ENCODE data around the gene TLL2.

The TLL2 gene

GRCh38 chr10:96344178-96344577 is 169.5 kb downstream of the TLL2 start:
- Mint-ChIP-seq H3K27ac (peak overlapping the region; percentile 4), H3K36me3 (peaks cover 6 to 10% of the 10 kb centered on the region in 2 donors), H3K9me3 (peaks cover 7 to 12% of the 10 kb centered on the region in 2 donors), H3K4me1 (peaks cover 8 to 21% of the 10 kb centered on the region in 2 donors), H3K4me3 (no peak overlapping the region), H3K27me3 (no peaks in the 10 kb centered on the region)
- ATAC-seq (replicated peaks): peak; percentile 41 to 55
- no peak for DNase-seq

DNA sequence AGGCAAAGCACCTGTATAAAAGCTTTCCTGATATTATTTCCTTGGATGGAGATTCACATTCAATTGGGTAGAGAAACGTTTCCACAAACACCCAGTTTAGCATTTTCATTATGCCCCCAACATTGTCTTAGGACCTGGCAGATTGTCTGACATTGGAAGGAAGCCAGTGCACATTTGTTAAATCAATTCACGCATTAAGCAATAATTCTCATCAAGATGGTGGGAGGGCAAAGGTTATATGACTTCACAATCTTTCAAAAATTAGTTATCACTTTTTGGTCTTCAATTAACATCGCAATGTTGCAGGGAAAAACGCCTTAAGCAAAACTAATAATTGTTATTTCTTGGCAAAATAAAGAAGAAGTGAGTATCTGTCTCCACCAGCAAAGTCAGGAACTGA is 171.3 kb downstream of the TLL2 start:
- Mint-ChIP-seq H3K27ac (no peak overlapping the region), H3K27me3 (no peaks in the 10 kb centered on the region), H3K4me1 (peaks cover 8 to 21% of the 10 kb centered on the region in 2 donors), H3K36me3 (peaks cover 6 to 9% of the 10 kb centered on the region in 2 donors), H3K4me3 (no peak overlapping the region), H3K9me3 (peaks cover 7 to 10% of the 10 kb centered on the region in 2 donors)
- DNase-seq (no peak), ATAC-seq (replicated peaks) (no peak)

DNA sequence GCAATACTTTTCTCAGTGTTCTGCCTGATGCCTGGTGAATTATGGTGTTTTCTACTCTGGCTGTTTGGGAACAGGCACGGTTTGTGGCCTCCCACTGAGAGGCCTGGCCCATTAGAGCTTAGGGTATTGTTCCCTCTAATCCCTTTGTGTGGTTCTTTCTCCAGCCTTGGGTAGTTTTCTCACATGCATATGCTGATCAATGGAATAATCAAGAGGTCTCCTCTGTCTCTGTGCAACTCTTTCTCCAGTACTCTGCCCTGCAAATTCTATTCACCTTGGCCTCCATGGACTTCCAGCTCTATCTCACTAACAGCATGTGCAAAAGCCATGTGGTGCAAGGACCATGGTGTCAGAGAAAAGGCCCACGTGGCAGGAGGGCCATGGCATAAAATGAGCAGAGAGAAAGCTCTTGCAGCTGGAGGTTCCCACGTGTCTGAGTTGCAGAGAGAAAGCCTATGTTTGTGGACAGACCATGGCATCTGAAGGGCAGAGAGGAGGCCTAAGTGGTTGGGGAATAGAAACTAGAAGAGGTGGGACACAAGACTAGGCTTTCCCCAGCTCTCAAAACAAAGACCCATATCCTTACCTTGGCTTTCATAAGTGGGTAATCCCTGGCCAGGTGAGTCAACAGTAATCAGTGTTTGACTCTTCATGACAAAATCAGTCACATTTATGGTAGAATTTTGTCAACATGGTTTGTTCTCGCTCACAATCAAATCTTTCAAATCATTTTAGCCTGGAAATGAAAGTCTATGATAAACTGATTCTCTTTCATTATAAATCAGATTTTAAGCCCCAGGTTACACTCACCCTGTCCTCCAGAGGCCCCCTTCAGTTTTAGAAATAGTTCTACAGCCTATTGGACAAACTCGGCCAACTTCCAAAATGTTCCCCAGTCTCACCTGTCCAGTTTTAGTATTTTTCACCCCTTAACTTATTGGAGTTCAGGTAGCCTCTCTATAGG is 172.2 kb downstream of the TLL2 start:
- Mint-ChIP-seq H3K4me3 (no peak overlapping the region), H3K27ac (peak overlapping the region; percentile 3), H3K36me3 (peaks cover 4 to 6% of the 10 kb centered on the region in 2 donors), H3K4me1 (peaks cover 8 to 21% of the 10 kb centered on the region in 2 donors), H3K27me3 (no peaks in the 10 kb centered on the region), H3K9me3 (peaks cover 7 to 9% of the 10 kb centered on the region in 2 donors)
- DNase-seq (peak; percentile 4), ATAC-seq (replicated peaks) (peak; percentile 52 to 73)

GRCh38 chr10:96339956-96340904 is 173.5 kb downstream of the TLL2 start:
- ATAC-seq (replicated peaks) (peak; percentile 87 to 88), DNase-seq (peak; percentile 36)
- Mint-ChIP-seq H3K4me3 (no peak overlapping the region), H3K27ac (no peak overlapping the region), H3K4me1 (peaks cover 8 to 18% of the 10 kb centered on the region in 2 donors), H3K36me3 (peaks cover 0 to 2% of the 10 kb centered on the region in 2 donors), H3K9me3 (no peaks in the 10 kb centered on the region), H3K27me3 (no peaks in the 10 kb centered on the region)

DNA sequence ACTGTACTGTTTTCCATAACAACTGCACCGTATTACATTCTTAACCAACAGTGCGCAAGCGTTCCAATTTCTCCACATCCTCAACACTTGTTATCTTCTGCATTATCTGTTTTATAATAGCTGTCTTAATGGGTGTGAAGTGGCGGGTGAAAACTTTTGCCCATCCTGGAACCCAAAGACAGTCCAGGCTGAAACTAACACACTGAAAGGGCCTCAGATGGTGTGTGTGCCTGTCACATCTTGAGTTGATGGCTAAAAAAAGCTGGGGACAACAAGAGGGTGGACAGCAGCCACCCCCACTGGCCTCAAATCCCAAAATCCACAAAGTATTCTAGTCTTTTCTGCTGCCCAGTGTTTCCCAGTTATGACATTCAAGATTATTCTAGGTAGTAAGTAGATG is 174.3 kb downstream of the TLL2 start:
- H3K27ac Mint-ChIP-seq: no peak overlapping the region
- no peaks in the 10 kb centered on the region for H3K27me3 Mint-ChIP-seq
- DNase-seq (no peak), ATAC-seq (replicated peaks) (no peak)
- H3K36me3 Mint-ChIP-seq: no peaks in the 10 kb centered on the region
- H3K9me3 Mint-ChIP-seq: no peaks in the 10 kb centered on the region
- peaks cover 7 to 16% of the 10 kb centered on the region in 2 donors for H3K4me1 Mint-ChIP-seq
- H3K4me3 Mint-ChIP-seq: no peak overlapping the region

DNA sequence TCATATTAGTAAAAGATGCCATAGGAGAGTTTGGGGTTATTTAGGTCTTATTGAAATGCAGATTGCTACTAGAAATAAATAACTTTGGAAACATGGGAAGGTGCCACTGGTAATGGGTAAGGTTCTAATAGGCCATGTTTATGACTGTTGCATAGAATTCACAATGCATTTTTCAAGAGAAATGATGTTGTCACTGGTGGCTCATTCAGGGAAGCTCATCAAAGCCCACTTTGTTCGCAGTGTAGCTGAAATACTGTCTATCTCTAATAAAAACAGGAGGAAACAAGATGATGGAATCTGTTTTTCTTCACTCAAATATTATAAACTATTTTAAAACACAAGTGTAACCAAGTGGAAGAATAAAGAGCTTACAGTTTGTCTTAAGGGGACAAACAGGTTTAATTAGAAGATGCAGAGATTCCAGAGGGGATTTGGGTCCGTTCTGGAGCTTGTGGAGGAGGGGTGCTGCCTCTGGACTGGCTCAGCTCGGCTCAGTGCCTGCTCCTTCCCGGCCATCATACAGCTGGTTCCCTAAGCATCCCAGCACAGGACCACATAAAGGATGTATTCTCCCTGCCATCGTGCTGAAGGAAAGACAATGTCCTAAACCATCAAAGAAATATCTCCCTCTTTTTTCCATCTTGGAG is 175.3 kb downstream of the TLL2 start:
- DNase-seq (no peak), ATAC-seq (replicated peaks) (no peak)
- Mint-ChIP-seq H3K4me3 (no peak overlapping the region), H3K27ac (no peak overlapping the region), H3K4me1 (peaks cover 2 to 6% of the 10 kb centered on the region in 2 donors), H3K36me3 (no peaks in the 10 kb centered on the region), H3K9me3 (no peaks in the 10 kb centered on the region), H3K27me3 (peaks cover 0 to 4% of the 10 kb centered on the region in 2 donors)

GRCh38 chr10:96337106-96337505 is 176.6 kb downstream of the TLL2 start:
- ATAC-seq (replicated peaks) (no peak), DNase-seq (no peak)
- Mint-ChIP-seq H3K36me3 (no peaks in the 10 kb centered on the region), H3K9me3 (no peaks in the 10 kb centered on the region), H3K27me3 (peaks cover 0 to 13% of the 10 kb centered on the region in 2 donors), H3K4me1 (peaks cover 2 to 5% of the 10 kb centered on the region in 2 donors), H3K4me3 (no peak overlapping the region), H3K27ac (no peak overlapping the region)

- Mint-ChIP-seq H3K36me3 (no peaks in the 10 kb centered on the region), H3K27me3 (peaks cover 0 to 13% of the 10 kb centered on the region in 2 donors), H3K4me1 (peaks cover 2 to 5% of the 10 kb centered on the region in 2 donors), H3K4me3 (no peak overlapping the region), H3K9me3 (no peaks in the 10 kb centered on the region), H3K27ac (no peak overlapping the region)
- DNase-seq (no peak), ATAC-seq (replicated peaks) (no peak)
Measured at GRCh38 chr10:96334616-96335526, 178.9 kb downstream of the TLL2 start.

- H3K4me3 Mint-ChIP-seq: no peak overlapping the region
- no peaks in the 10 kb centered on the region for H3K9me3 Mint-ChIP-seq
- no peak for ATAC-seq (replicated peaks)
- no peak for DNase-seq
- H3K27ac Mint-ChIP-seq: no peak overlapping the region
- H3K36me3 Mint-ChIP-seq: no peaks in the 10 kb centered on the region
- peaks cover 2 to 5% of the 10 kb centered on the region in 2 donors for H3K4me1 Mint-ChIP-seq
- H3K27me3 Mint-ChIP-seq: peaks cover 0 to 13% of the 10 kb centered on the region in 2 donors
Measured at GRCh38 chr10:96333101-96333500, 180.6 kb downstream of the TLL2 start.

DNA sequence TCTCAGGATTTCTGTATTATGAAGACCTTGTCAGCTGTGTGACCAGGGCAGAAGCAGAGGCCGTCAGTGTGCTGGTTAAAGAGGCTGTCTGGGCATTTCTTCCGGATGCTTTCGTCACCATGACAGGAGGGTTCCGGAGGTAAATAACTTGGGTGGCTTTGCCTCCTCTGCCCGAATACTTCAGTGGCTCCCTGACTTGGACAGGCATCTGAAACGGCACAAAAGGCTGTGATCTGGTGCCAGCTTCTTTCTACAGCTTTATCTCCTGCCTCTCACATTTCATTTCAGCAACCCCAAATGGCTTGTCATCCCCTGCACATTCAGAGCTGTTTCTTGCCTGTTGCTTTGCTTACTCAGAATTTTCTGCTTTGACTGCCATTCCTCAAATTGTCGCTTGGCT is 186.3 kb downstream of the TLL2 start:
- Mint-ChIP-seq H3K27ac (no peak overlapping the region), H3K4me3 (no peak overlapping the region), H3K27me3 (peaks cover 0 to 20% of the 10 kb centered on the region in 2 donors), H3K4me1 (peaks cover 0 to 2% of the 10 kb centered on the region in 2 donors), H3K9me3 (no peaks in the 10 kb centered on the region), H3K36me3 (no peaks in the 10 kb centered on the region)
- ATAC-seq (replicated peaks) (no peak), DNase-seq (no peak)

DNA sequence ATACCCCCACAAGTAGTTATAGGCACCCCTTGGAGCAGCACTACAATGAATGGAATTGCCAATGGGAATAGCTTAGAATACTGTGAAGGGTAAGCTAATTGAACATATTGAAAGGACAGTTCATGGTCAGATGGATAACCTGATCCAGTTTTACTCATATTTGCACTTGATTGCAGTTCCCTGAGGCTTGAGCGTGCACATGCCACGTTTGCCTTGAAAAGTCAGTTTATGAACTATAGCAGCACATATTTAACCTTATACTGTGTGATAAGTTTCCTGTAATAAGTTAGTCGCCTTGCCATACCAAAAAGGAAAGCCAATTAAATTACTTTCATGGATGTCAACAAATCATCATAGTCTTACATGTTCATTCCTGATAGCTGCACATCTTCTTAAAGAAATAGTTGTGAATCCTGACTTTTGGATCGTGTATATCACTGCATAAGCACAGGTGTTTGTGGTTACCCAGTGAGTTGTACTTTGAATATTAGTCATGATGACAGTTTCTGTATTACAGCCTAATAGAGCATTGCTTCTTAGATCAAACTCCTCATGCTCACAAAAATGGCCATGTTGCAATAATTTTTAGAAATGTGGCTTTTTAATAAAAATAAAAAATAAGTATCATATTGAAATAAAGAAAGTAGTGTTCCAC is 187.9 kb downstream of the TLL2 start:
- Mint-ChIP-seq H3K27me3 (peaks cover 0 to 17% of the 10 kb centered on the region in 2 donors), H3K4me3 (no peak overlapping the region), H3K36me3 (no peaks in the 10 kb centered on the region), H3K27ac (no peak overlapping the region), H3K4me1 (peaks cover 0 to 2% of the 10 kb centered on the region in 2 donors), H3K9me3 (no peaks in the 10 kb centered on the region)
- ATAC-seq (replicated peaks): peak; percentile 72 to 74
- DNase-seq: no peak

- Mint-ChIP-seq H3K27me3 (peaks cover 0 to 17% of the 10 kb centered on the region in 2 donors), H3K27ac (no peak overlapping the region), H3K36me3 (no peaks in the 10 kb centered on the region), H3K4me1 (peaks cover 0 to 4% of the 10 kb centered on the region in 2 donors), H3K4me3 (no peak overlapping the region), H3K9me3 (no peaks in the 10 kb centered on the region)
- no peak for ATAC-seq (replicated peaks)
- DNase-seq: no peak
Measured at GRCh38 chr10:96324447-96324846, 189.3 kb downstream of the TLL2 start.

DNA sequence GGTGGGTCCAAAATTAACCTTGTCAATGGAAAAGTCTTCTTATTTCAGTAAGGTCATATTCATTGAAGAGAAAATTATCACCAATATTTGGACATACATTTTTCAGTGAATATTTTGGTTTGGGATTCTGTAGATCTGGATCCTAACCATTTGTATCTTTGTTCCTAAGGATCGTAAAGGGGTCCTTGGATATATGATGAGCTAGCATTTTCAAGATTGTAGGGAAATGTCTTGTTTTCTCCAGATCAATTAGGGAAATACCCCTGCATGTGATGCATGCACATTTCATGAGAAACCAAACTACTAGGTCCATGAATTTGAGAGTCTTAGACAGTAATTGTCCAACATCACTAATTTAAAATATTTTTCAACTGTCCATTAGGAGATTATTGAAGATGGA is 191.5 kb downstream of the TLL2 start:
- no peaks in the 10 kb centered on the region for H3K36me3 Mint-ChIP-seq
- no peak for DNase-seq
- H3K4me1 Mint-ChIP-seq: peaks cover 0 to 4% of the 10 kb centered on the region in 2 donors
- H3K4me3 Mint-ChIP-seq: no peak overlapping the region
- ATAC-seq (replicated peaks): no peak
- peaks cover 0 to 13% of the 10 kb centered on the region in 2 donors for H3K27me3 Mint-ChIP-seq
- no peak overlapping the region for H3K27ac Mint-ChIP-seq
- no peaks in the 10 kb centered on the region for H3K9me3 Mint-ChIP-seq
